HCT116 (cell line): ENCODE measurements around the gene NPNT.

ENCODE experiments used
- ATF3 ChIP-seq: IDR thresholded peaks from 2 replicates; pipeline ENCODE4 v1.6.1; 2012
- CBX3 ChIP-seq: IDR thresholded peaks from 2 replicates; pipeline ENCODE4 v1.6.1; 2012; ENCODE audit warnings: low read depth
- CTCF ChIP-seq, 3 experiments: fragments of 200-600 bp in 1 of 3; sonication (generic) in 1 of 3; IDR thresholded peaks in 2 of 3; conservative IDR thresholded peaks in 1 of 3; 2 replicates each; pipeline ENCODE4 v1.5.1; 2012 to 2017; ENCODE audit warnings: low read depth in 2 of 3, low read length in 2 of 3, antibody characterized with exemption in 1 of 3, borderline replicate concordance in 1 of 3, control low read depth in 1 of 3, mild to moderate bottlenecking in 1 of 3, mixed read lengths in 1 of 3, mixed run types in 1 of 3, moderate library complexity in 1 of 3; ENCODE audit not compliant: insufficient read depth in 1 of 3

- TF ChIP-seq CBX3 = no peak
- no peak for TF ChIP-seq CTCF (IDR thresholded peaks at IDR 0.05 in 2 of 3, conservative IDR thresholded peaks at IDR 0.05 in 1 of 3; ENCODE audit: borderline replicate concordance in 1 of 3, insufficient read depth in 1 of 3, low read depth in 2 of 3, low read length in 2 of 3)
- no peak for TF ChIP-seq ATF3
These were observed 5.3 kb downstream of the NPNT start for GRCh38 chr4:105900541-105900940.
